ENCODE measurements around the gene TRPV3. TPM values are rescaled to one million over a fixed set of nuclear protein-coding genes. Genes with fewer than 3 reads are reported as not detected.

TRPV3 gene
- total RNA-seq, 2 experiments from 2014 or later = 0.69 to 0.79 TPM

DNA sequence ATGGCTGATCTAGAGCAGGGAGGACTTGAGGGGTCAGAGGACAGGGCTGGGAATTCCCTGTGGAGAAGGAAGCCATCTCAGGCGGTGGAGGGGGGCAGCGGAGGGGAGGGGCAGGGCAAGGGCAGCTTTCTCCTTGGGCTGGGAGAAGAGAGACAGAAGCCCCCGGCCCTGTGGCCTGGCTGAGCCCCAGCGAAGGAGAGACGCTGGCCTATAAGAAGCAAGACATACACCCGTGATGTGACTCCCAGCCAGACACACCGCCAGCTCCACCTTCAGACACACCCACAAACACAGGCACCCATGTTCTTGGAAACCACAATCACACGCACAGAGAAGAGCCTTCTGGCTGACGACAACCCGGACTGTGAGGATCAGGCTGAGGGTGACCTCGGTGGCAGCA, 10.0 kb downstream of the TRPV3 start:
- no peaks in the 10 kb centered on the region for H3K36me3 Mint-ChIP-seq

DNA sequence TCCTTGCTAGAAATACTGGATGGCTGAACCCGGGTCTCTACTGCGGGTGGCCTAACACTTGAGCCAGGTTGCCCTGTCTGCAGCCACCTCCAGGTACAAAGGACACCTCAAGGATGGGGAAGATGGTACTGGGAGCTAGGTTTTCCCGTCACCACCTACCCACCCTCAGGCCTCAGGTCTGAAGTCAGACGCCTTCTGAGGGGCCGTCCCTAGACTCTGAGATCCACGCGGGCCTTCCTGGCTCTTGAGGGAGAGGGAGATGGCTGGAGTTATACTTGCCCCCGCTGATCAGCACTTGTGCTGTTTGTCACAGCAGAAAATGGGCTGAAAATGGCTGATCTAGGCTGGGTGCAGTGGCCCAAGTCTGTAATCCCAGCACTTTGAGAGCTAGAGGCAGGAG, 10.6 kb downstream of the TRPV3 start:
- Mint-ChIP-seq H3K9me3 (peaks cover 3% of the 10 kb centered on the region), H3K27me3 (peaks cover 7% of the 10 kb centered on the region), H3K36me3 (no peaks in the 10 kb centered on the region), H3K4me1 (peaks cover 1% of the 10 kb centered on the region), H3K27ac (no peak overlapping the region), H3K4me3 (no peak overlapping the region)
- POLR2A ChIA-PET = interaction anchor here (0.6 kb wide), 1 partner anchor 13 kb away, joined by 6 read pairs; no protein-coding TSS in a partner anchor
- DNase-seq (no peak), ATAC-seq (ENCODE audit: low read depth) (no peak)

More for the DNA sequence above, 10.0 kb downstream of the TRPV3 start:
- no peak for DNase-seq
- no peak overlapping the region for H3K27ac Mint-ChIP-seq
- no peak overlapping the region for H3K4me3 Mint-ChIP-seq
- POLR2A ChIA-PET = interaction anchor here (0.6 kb wide), 1 partner anchor 13 kb away, joined by 6 read pairs; no protein-coding TSS in a partner anchor
- peaks cover 3% of the 10 kb centered on the region for H3K9me3 Mint-ChIP-seq
- H3K27me3 Mint-ChIP-seq = peaks cover 7% of the 10 kb centered on the region
- ATAC-seq (ENCODE audit: low read depth) = no peak
- H3K4me1 Mint-ChIP-seq = peaks cover 1% of the 10 kb centered on the region

DNA sequence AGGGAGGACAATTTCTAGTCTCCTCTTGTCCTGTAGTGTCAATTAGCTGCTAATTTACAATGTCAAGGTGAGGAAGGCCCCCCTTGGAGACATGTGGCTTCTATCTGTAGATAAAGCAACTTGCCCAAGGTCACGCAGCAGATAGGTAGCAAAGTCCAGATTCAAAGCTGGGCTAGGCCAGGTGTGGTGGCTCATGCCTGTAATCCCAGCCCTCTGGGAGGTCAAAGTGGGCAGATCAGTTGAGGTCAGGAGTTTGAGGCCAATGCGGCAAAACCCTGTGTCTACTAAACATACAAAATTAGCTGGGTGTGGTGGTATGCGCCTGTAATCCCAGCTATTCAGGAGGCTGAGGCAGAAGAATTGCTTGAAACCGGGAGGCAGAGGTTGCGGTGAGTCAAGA, 11.1 kb downstream of the TRPV3 start:
- peaks cover 8% of the 10 kb centered on the region for H3K27me3 Mint-ChIP-seq
- DNase-seq (no peak), ATAC-seq (ENCODE audit: low read depth) (no peak)
- POLR2A ChIA-PET = no interaction called here
- peaks cover 1% of the 10 kb centered on the region for H3K4me1 Mint-ChIP-seq
- H3K9me3 Mint-ChIP-seq = peaks cover 3% of the 10 kb centered on the region
- H3K4me3 Mint-ChIP-seq = no peak overlapping the region
- no peak overlapping the region for H3K27ac Mint-ChIP-seq
- no peaks in the 10 kb centered on the region for H3K36me3 Mint-ChIP-seq

DNA sequence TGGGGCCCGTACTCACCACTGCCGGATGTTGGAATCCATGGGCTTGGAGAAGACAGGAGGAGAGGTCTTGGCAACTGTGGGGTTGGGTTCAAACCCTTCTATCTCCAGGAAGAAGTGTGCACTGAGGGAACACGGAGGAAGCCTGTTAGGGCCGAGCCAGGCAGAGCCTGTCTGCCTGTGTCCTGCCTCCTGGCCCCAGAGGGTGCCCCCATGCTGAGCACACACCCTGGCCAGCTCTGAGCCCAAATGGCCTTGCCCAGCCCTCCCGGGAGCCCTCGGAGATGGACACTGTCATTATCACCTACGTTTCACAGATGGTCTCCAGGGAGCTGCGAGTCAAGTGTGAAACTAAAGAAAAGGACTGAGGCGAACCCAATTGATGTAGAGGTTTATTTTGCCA, 12.5 kb downstream of the TRPV3 start:
- POLR2A ChIA-PET = no interaction called here
- Mint-ChIP-seq H3K27ac (no peak overlapping the region), H3K27me3 (peaks cover 11% of the 10 kb centered on the region), H3K4me3 (no peak overlapping the region), H3K9me3 (peaks cover 3% of the 10 kb centered on the region), H3K4me1 (peaks cover 5% of the 10 kb centered on the region), H3K36me3 (no peaks in the 10 kb centered on the region)
- no peak for ATAC-seq (ENCODE audit: low read depth)
- no peak for DNase-seq

DNA sequence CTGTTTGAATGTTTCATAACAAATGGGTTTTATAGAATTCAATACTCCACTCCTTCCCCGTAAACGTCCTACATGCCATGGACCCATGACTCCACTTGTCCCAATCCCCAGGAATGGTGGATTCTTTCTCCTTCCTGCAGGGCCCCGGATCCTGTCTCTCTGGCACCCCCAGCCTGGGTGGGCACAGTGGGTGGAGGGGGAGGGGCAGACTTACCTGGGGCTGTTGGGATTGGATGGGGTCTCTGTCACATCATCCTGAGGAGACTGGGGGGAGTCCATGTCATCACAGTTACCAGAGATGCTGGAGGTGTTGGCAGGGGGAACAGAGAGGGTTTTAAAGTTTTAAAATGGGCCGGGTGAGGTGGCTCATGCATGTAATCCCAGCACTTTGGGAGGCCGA, 13.2 kb downstream of the TRPV3 start:
- Mint-ChIP-seq H3K4me3 (no peak overlapping the region), H3K9me3 (peaks cover under 1% of the 10 kb centered on the region), H3K36me3 (no peaks in the 10 kb centered on the region), H3K27me3 (peaks cover 9% of the 10 kb centered on the region), H3K4me1 (peaks cover 7% of the 10 kb centered on the region), H3K27ac (no peak overlapping the region)
- DNase-seq (no peak), ATAC-seq (ENCODE audit: low read depth) (no peak)
- POLR2A ChIA-PET = no interaction called here

DNA sequence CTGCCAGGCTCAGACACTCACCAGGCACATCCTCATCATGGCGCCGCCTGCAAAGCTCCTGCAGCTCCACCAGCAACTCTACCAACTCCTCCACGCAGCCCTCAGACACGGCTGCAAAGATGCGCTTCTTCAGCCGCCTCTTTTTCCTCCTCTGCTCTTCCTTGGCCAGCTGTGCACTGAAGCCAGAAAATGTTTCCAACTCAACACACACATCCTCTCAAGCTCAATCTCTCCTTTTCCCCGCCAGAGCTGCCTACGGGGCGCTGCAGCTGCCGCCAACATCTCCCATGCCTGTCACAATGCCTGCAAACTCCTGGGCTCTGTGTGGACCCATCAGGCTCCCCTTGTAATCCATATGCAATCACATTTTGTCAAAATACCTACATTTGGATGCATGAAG, 14.2 kb downstream of the TRPV3 start:
- H3K27me3 Mint-ChIP-seq = peaks cover 8% of the 10 kb centered on the region
- ATAC-seq (ENCODE audit: low read depth) (no peak), DNase-seq (no peak)
- no peak overlapping the region for H3K4me3 Mint-ChIP-seq
- H3K27ac Mint-ChIP-seq = peak overlapping the region; percentile 32
- H3K9me3 Mint-ChIP-seq = no peaks in the 10 kb centered on the region
- peaks cover 7% of the 10 kb centered on the region for H3K4me1 Mint-ChIP-seq
- POLR2A ChIA-PET = no interaction called here
- no peaks in the 10 kb centered on the region for H3K36me3 Mint-ChIP-seq

DNA sequence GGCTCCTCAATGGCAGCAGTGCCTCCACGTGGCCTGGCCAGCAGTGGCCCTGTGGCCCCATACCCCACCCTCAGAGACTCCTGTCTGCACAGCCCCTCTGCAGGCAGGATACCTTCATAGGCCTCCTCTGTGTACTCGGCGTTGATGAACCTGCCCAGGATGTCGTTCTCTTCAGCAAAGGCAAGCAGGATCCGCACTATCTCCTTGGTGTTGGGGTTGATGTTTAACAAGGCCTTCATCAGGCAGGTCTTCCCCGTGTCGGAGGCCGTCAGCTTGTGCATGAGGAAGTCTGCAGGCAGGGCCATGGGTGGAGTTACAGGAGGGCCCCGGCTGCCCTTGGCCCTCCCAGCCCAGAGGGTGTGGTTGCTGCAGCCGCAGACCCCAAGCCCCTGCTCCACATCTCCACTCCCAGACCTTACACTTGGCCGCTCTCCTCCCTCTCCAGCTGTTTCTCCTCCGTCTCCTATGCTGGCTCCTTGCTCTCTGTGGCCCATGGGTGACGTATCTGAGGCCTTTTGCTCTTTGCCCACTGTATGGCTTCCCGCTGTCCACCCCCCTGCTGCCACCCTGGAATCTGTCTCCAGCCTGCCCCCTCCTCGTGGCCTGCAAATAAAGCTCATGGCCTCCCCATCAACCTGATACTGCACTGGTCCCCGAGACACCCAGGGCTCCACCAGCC, 15.1 kb downstream of the TRPV3 start:
- Mint-ChIP-seq H3K9me3 (no peaks in the 10 kb centered on the region), H3K27ac (no peak overlapping the region), H3K36me3 (no peaks in the 10 kb centered on the region), H3K4me3 (no peak overlapping the region), H3K27me3 (peaks cover 14% of the 10 kb centered on the region), H3K4me1 (peaks cover 7% of the 10 kb centered on the region)
- DNase-seq (no peak), ATAC-seq (ENCODE audit: low read depth) (no peak)
- POLR2A ChIA-PET = no interaction called here

DNA sequence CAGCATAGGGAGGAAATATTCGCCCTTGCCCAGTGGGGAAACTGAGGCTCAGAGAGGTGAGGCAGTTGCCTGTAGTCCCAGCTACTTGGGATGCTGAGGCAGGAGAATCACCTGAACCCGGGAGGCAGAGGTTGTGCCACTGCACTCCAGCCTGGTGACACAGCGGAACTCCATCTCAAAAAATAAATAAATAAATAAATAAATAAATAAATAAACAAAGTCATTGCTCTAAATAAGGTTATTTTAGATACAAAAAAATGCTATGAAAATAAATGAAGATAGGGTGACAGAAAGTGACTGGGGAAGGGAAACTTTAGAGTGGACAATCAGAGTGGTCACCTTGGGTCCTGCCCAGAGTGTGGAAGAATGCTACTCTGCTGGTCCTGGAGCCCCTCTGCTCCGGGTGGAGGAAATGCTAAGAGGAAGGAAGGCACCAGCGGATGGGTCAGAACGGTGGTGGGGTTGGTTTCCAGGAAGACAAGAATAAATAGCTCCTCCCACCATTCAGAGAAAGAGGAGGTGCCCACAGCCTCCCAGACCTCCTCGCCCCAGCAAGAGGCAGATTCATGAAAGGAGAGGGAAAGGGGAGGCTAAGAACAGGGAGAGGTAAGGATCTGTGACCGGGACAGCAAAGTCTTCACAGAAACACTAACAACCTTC, 17.6 kb downstream of the TRPV3 start:
- POLR2A ChIA-PET = no interaction called here
- Mint-ChIP-seq H3K9me3 (no peaks in the 10 kb centered on the region), H3K4me3 (peak overlapping the region; percentile 28), H3K36me3 (no peaks in the 10 kb centered on the region), H3K4me1 (peaks cover 7% of the 10 kb centered on the region), H3K27me3 (peaks cover 20% of the 10 kb centered on the region), H3K27ac (peak overlapping the region; percentile 60)
- DNase-seq (no peak), ATAC-seq (ENCODE audit: low read depth) (no peak)

DNA sequence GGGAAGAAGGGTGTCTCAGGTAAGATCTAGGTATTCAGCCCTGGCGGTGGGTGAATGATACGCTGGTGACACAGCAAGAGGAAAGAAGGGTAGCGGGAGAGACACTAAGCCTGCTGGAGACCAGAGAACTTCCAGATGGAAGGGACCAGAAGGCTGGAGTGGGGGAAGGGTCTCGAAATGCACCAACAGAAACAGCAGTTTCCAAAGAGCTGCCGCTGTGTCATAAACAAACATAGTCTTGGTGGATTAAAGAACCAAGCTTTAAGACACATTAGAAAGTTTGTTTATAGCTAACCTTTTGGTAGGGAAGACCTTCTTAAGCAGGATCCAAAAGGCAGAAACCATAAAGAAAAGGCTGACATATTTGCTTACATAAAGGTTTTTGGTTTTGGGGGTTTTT, 20.9 kb downstream of the TRPV3 start:
- no peak overlapping the region for H3K4me3 Mint-ChIP-seq
- POLR2A ChIA-PET = no interaction called here
- no peak for DNase-seq

DNA sequence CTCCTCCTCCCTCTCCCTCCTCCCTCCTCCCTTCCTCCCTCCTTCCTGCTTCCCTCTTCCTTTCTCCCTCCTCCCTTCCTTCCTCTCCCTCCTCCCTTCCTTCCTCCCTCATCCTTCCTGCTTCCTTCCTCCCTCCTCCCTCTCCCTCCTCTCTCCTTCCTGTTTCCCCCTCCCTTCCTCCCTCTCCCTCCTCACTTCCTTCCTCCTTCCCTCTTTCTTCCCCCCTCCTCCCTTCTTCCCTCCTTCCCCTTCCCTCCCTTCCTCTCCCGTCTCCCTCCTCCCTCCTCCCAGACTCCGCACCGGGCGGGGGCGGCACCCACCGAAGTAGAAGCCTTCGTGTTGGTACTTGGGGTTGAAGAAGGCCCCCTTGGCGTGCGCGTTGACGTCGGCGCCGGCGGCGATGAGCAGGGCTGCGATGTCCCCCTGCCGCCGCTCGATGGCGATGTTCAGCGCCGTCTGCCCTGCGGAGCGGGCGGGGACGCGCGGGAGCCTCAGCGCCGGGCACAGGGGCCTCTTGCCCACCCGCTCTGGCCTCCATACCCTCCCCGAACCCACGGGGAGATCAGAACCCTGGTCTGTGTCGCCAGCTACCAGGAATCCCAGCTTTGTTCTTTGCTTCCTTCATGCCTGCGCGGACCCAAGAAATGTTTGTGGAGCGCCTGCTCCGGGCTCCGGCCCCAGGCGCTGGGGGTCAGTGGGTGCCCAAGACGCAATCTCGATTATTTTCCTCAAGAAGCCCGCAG, 22.2 kb downstream of the TRPV3 start:
- peak; percentile 77 for ATAC-seq (ENCODE audit: low read depth)
- Mint-ChIP-seq H3K27ac (no peak overlapping the region), H3K27me3 (peaks cover 14% of the 10 kb centered on the region), H3K4me3 (peak overlapping the region; percentile 59), H3K36me3 (no peaks in the 10 kb centered on the region), H3K9me3 (no peaks in the 10 kb centered on the region), H3K4me1 (peaks cover 9% of the 10 kb centered on the region)
- DNase-seq = peak; percentile 75
- POLR2A ChIA-PET = no interaction called here

More for the DNA sequence above, 20.9 kb downstream of the TRPV3 start:
- H3K4me1 Mint-ChIP-seq = peaks cover 10% of the 10 kb centered on the region
- H3K27me3 Mint-ChIP-seq = peaks cover 17% of the 10 kb centered on the region
- no peak for ATAC-seq (ENCODE audit: low read depth)
- no peak overlapping the region for H3K27ac Mint-ChIP-seq
- H3K36me3 Mint-ChIP-seq = no peaks in the 10 kb centered on the region
- no peaks in the 10 kb centered on the region for H3K9me3 Mint-ChIP-seq

DNA sequence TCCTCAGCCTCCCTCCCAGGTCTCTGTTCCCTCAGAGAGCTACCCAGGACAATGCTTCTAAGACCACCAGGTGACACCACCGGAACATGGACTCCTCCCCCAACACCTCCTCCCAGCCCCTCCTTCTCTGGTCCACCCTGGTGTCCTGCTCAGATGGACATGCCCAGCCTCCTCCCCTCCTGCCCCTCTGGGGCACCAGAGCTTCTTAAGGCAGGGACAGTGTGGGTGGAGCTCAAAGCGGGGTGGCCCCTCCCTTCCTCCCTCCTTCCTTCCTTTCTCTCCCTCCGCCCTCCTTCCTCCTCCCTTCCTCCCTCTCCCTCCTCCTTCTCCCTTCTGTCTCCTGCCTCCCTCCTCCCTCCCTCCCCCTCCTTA, 22.7 kb downstream of the TRPV3 start:
- DNase-seq (no peak), ATAC-seq (ENCODE audit: low read depth) (peak; percentile 51)
- Mint-ChIP-seq H3K9me3 (no peaks in the 10 kb centered on the region), H3K27me3 (peaks cover 11% of the 10 kb centered on the region), H3K36me3 (no peaks in the 10 kb centered on the region), H3K4me1 (peaks cover 4% of the 10 kb centered on the region), H3K4me3 (peak overlapping the region; percentile 30), H3K27ac (no peak overlapping the region)
- POLR2A ChIA-PET = no interaction called here

DNA sequence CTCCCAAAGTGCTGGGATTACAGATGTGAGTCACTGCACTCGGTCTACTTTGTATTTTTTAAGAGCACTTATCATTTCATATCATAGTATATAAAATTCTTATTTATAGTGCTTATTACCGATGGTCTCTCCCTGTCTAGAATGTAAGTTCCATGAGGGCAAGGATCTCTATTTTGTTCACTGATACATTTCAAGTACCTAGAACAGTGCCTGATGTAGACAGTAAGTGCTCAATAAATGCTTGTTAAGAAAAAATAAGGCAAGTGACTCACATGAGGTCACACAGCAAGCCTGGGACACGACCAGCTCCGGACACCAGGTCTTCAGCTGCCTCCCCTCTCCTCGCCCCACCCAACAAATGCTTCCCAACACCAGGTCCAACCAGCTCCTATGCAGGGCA, 23.9 kb downstream of the TRPV3 start:
- no peak overlapping the region for H3K27ac Mint-ChIP-seq
- DNase-seq (no peak), ATAC-seq (ENCODE audit: low read depth) (no peak)
- peaks cover 11% of the 10 kb centered on the region for H3K27me3 Mint-ChIP-seq
- POLR2A ChIA-PET = no interaction called here
- peaks cover 4% of the 10 kb centered on the region for H3K4me1 Mint-ChIP-seq
- no peaks in the 10 kb centered on the region for H3K36me3 Mint-ChIP-seq
- no peak overlapping the region for H3K4me3 Mint-ChIP-seq
- H3K9me3 Mint-ChIP-seq = no peaks in the 10 kb centered on the region

DNA sequence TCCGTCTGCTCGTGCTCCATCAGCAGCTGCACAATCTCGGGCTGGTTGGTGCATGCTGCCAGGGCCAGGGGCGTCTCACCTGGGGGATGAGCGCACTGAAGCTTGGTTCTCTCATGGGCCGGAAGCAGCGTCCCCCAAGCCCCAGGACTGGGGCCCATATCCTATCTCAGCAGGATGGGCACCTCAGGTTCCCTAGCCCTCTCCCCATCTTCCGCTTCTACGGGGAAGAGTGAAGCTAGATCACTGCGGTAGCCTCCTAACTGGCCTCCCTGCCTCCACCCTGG, 24.8 kb downstream of the TRPV3 start:
- H3K36me3 Mint-ChIP-seq = no peaks in the 10 kb centered on the region
- H3K4me1 Mint-ChIP-seq = peaks cover 4% of the 10 kb centered on the region
- no peak overlapping the region for H3K4me3 Mint-ChIP-seq
- H3K9me3 Mint-ChIP-seq = no peaks in the 10 kb centered on the region
- POLR2A ChIA-PET = no interaction called here
- H3K27me3 Mint-ChIP-seq = peaks cover 7% of the 10 kb centered on the region
- no peak overlapping the region for H3K27ac Mint-ChIP-seq
- DNase-seq (no peak), ATAC-seq (ENCODE audit: low read depth) (no peak)
